ENCODE measurements around the gene CASTOR1. TPM values are rescaled to one million over a fixed set of nuclear protein-coding genes. Genes with fewer than 3 reads are reported as not detected.

The CASTOR1 gene
- total RNA-seq, 4 donors from 2014 or later, result 1.8 to 11.6 (median 6.0) TPM

DNA sequence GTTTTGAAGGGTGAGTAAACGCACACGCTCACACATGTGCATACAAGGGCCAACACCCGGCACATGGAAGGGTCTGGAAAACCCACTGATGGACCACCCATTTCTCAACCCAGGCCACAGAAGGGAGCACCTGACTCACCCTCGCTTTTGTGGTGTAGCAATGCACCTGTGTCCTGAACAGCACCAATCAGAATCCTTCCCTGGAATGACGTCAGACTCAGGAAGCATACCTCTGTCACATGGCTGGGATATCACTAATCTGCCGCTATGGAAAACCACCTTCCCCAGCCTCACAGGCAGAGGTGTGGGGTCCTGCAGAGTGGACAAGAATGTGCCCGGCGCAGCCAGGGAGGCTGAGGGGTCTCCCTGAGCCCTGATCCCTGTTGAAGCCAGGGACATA lies 13.7 kb downstream of the CASTOR1 start:
- Histone ChIP-seq H3K4me1 (peaks cover 0 to 20% (median 2%) of the 10 kb centered on the region in 4 donors), H3K36me3 (no peaks in the 10 kb centered on the region), H3K27ac (no peak overlapping the region), H3K9me3 (no peaks in the 10 kb centered on the region), H3K27me3 (no peaks in the 10 kb centered on the region), H3K4me3 (no peak overlapping the region)
- DNase-seq, result no peak
- TF ChIP-seq POLR2A (IDR thresholded peaks at IDR 0.05), result no peak
- TF ChIP-seq, protein P1, sequence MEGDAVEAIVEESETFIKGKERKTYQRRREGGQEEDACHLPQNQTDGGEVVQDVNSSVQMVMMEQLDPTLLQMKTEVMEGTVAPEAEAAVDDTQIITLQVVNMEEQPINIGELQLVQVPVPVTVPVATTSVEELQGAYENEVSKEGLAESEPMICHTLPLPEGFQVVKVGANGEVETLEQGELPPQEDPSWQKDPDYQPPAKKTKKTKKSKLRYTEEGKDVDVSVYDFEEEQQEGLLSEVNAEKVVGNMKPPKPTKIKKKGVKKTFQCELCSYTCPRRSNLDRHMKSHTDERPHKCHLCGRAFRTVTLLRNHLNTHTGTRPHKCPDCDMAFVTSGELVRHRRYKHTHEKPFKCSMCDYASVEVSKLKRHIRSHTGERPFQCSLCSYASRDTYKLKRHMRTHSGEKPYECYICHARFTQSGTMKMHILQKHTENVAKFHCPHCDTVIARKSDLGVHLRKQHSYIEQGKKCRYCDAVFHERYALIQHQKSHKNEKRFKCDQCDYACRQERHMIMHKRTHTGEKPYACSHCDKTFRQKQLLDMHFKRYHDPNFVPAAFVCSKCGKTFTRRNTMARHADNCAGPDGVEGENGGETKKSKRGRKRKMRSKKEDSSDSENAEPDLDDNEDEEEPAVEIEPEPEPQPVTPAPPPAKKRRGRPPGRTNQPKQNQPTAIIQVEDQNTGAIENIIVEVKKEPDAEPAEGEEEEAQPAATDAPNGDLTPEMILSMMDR (IDR thresholded peaks at IDR 0.05), result no peak

DNA sequence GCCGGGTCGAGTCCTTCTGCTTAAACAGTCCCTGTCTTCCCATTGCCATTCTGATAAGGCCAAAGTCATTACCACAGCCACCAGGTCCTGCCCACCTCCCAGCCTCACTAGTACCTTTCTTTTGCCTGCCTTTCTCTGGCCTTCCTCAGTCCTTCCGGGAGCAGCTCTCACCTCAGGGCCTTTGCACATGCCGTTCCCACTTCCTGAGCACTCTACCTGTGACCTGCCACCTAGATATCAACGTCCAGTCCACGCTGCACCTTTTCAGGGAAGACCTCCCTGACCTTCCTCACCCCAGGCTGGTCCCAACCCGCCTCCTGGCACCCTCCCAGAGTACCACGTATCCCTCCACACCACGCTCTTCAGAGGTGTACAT lies 14.9 kb downstream of the CASTOR1 start:
- no peak for TF ChIP-seq POLR2A (IDR thresholded peaks at IDR 0.05)
- TF ChIP-seq, protein P1 (IDR thresholded peaks at IDR 0.05), result no peak
- no peak for DNase-seq
- Histone ChIP-seq H3K27me3 (no peaks in the 10 kb centered on the region), H3K36me3 (no peaks in the 10 kb centered on the region), H3K9me3 (no peaks in the 10 kb centered on the region), H3K4me3 (no peak overlapping the region), H3K4me1 (peaks cover 0 to 20% (median 2%) of the 10 kb centered on the region in 4 donors), H3K27ac (no peak overlapping the region)

DNA sequence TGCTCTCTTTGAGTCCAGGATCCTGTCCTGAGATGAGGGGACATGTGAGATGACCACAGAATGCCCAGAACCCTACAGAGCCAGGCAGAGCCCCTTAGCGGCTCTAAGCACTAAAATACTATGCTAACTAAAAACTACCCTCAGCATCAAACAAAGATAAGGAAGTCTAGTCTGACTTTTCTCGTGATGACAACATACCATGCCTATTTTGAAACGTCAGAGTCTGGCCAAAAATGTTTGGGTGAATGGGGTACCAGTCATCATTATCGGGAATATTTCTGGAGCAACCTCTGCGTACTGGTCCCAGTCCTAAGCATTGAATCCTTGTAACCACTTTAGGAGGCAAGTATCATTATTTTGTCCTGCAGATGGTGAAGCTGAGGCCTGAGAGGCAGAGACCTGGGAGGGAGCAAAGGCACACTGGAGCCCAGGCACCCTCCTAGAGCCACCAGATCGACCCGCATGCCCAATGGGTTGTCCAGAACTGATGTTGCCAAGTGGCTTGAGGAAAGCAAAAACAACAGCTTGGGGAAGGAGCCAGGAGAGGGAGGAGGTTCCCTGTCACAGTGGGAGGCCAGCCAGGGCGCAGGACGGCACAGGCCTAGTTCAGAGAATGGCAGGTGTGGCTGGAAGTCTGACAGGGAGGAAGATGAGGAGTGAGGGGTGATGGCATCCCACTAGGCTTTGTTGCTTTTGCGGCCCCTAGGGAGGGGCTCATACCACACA lies 15.4 kb downstream of the CASTOR1 start:
- no peak for DNase-seq

DNA sequence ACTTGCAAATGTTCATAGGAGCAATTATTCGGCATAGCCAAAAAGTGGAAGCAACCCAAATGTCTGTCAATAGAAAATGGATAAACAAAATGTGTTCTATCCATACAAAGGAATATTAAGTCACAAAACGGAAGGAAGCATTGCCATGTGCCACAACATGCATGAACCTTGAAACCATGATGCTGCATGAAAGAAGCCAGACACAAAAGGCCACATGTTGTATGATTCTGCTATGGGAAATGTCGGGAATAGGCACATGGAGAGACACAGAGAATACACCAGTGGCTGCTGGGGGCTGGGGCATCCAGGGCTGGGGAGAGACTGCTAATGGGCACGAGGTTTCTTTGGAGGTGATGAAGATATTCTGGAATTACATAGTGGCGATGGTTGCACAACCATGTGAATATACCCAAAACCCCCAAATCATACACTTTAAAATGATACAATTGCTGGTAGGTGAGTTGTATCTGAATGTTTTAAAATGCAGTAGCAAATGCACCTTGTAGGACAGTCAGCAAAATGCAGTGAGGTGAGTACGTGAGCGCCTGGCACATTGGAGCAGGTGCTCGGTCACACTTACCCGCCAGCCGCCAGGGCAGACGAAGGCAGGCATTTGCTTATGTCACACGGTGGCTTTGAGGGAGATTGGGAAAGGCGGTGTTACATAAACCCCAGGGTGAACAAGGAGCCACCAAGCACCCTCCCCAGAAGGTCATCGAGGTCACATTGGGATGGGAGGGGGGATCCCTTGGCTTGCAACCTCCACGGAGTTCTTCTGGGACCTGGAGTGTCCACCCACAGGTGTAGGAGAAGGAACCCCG lies 16.3 kb downstream of the CASTOR1 start:
- Histone ChIP-seq H3K4me3 (no peak overlapping the region), H3K27ac (no peak overlapping the region), H3K27me3 (no peaks in the 10 kb centered on the region), H3K36me3 (no peaks in the 10 kb centered on the region), H3K4me1 (peaks cover 0 to 14% (median under 1%) of the 10 kb centered on the region in 4 donors), H3K9me3 (no peaks in the 10 kb centered on the region)
- no peak for DNase-seq
- TF ChIP-seq, protein P1 (IDR thresholded peaks at IDR 0.05), result no peak
- TF ChIP-seq POLR2A (IDR thresholded peaks at IDR 0.05), result no peak

More for the DNA sequence above, 15.4 kb downstream of the CASTOR1 start:
- no peaks in the 10 kb centered on the region for H3K27me3 ChIP-seq
- H3K27ac ChIP-seq, result no peak overlapping the region
- no peaks in the 10 kb centered on the region for H3K9me3 ChIP-seq
- no peak overlapping the region for H3K4me3 ChIP-seq
- no peaks in the 10 kb centered on the region for H3K36me3 ChIP-seq
- TF ChIP-seq, protein P1 (IDR thresholded peaks at IDR 0.05), result no peak
- TF ChIP-seq POLR2A (IDR thresholded peaks at IDR 0.05), result no peak
- H3K4me1 ChIP-seq, result peaks cover 0 to 20% (median 2%) of the 10 kb centered on the region in 4 donors

DNA sequence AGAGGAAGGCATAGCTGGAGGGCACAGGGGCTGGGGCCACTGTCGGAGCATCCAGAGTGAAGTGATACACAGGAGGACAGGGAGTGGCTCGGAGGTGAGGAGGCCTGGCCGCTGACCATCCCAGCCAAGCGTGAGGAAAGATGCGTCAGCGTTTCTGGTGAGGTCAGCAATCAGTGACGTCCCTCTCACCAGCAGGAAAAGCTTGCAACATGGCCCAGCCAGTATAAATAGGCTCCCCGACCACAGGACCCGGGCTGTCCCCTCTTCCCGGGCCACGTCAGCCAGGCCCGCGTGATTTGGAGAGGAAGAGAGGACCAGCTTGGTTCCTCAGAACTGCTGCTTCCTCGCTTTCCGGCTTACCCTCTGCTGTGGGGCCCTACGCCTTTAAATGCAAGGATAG lies 18.5 kb downstream of the CASTOR1 start:
- no peaks in the 10 kb centered on the region for H3K27me3 ChIP-seq
- H3K9me3 ChIP-seq, result no peaks in the 10 kb centered on the region
- peak overlapping the region in 2 of 4 donors; percentile 22 to 35 for H3K27ac ChIP-seq
- DNase-seq, result peak in 1 of 3 donors; percentile 74
- no peaks in the 10 kb centered on the region for H3K36me3 ChIP-seq
- no peak for TF ChIP-seq POLR2A (IDR thresholded peaks at IDR 0.05)
- TF ChIP-seq, protein P1 (IDR thresholded peaks at IDR 0.05), result no peak
- H3K4me3 ChIP-seq, result no peak overlapping the region
- H3K4me1 ChIP-seq, result peaks cover 0 to 7% (median 2%) of the 10 kb centered on the region in 4 donors

Data from Peyer's patch (tissue), 4 donors.